COLO668 (cell line): ENCODE results near the gene RNF19B.
"Not testable (repeated sequence)": the region's sequence is repeated elsewhere in the genome, so short reads cannot be mapped to it uniquely, and the experiment has no call there.

Source experiments
- DNase-seq: peaks from one replicate; lab custom pipeline; 2025; ENCODE audit not compliant: unreplicated experiment; lab: John Stamatoyannopoulos, UW

RNF19B gene

DNA sequence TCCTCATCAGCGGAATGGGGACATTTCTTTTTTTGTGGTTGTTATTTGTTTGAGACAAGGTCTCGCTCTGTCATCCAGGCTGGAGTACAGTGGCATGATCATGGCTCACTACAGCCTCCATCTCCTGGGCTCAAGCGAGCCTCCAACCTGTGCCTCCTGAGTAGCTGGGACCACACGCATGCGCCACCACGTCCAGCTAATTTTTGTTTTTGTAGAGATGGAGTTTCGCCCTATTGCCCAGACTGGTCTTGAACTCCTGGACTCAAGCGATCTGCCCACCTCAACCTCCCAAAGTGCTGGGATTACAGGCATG is 28.7 kb upstream of the RNF19B start:
- not testable (repeated sequence) for DNase-seq

DNA sequence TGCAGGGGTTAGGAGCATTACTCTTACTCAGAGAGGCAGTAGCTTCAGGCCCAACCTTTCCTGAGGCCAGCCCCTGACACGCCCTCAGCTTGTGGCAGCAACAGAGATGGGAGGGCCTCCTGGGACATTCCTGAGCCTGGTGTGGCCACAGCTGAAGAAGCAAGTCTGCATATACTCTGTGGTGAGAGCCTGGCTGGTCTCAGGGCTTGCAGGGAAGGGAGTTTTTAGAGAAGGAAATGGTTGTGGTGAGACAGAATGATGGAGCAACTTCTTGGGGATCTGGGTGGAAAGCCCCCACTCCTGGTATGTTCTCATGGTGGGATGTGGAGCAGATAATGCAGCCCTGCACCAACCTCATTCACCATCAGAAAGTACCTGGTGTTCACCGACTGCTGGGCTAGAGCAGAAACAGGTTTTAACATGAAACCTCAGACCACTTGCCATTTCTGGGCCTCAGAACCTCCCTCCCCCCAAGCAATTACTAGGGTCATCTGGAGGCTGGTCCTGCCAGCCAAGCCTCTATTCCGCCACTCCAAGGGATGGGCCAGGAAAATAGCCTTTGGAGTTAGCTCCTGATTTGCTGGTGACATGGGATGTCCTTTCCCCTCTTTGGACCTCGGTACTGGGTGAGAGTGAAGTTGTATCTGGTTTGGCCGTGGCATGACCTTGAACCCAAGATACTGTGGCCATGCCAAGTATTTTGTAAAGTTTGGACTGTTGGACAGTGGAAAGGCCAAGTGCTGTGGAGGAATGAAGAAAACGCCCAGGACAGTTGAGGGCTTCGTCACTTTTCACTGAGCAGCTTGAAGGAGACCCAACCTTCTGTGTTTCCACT is 28.1 kb upstream of the RNF19B start:
- no peak for DNase-seq

DNA sequence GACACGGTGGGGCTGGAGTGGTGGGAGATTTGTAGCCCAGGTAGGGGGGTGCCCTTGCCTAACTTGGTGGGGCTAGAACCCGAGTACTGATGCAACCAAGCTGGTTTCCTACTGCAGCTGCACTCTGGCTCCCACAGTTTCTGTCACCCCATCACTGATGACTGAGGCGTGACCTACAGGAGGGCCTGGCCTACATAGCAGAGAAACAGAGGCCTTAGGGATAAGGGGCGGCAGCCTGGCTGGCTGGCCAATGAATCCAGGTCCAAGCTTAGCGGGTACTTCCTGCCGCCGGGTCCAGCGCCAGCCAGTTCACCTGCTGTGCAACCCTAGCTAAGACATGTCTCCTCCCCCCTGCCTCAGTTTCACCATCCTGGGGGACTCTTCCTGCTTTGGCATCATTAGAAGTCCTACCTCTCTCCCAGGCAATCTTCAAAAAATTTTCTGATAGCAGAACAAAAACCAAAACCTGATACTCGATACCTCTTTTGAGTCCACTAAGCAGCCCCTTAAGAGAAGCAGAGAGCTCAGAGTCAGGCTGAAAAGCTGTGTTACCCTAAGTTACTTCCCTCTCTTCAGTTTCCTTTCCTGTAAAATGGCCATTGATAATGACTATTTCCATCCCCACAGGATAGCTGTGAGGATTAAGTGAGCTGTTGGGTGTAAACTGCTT is 27.3 kb upstream of the RNF19B start:
- no peak for DNase-seq

DNA sequence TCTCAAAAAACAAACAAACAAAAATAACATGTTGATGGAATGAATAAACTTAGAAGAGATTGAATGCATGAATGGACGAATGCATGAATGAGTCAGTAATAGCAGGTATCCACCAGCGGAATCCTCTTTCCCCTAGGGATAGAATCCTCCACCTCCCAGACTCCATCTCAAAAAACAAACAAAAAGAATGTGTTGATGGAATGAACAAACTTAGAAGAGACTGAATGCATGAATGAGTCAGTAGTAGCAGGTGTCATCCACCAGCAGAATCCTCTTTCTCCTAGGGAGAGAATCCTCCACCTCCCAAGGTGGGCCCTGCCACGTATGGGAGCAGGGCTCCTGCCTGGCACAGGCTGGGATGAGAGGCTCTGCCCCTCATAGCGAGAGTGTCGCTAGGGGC is 26.8 kb upstream of the RNF19B start:
- DNase-seq = no peak

DNA sequence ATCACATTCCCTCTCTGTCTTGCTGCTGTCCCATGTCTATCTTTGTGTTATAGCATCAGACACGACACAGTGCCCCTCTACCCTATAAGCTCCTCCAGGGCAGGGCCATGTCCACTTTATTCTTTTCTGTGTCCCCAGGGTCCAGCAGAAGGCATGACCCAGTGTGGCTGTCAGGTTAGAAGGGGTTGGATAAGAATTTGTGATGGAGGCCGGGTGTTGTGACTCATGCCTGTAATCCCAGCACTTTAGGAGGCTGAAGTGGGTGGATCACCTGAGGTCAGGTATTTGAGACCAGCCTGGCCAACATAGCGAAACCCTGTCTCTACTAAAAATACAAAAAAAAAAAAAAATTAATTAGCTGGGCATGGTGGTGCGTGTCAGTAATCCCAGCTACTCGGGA is 26.3 kb upstream of the RNF19B start:
- no peak for DNase-seq

- DNase-seq = no peak
Measured at GRCh38 chr1:32989160-32990050, 24.8 kb upstream of the RNF19B start.

DNA sequence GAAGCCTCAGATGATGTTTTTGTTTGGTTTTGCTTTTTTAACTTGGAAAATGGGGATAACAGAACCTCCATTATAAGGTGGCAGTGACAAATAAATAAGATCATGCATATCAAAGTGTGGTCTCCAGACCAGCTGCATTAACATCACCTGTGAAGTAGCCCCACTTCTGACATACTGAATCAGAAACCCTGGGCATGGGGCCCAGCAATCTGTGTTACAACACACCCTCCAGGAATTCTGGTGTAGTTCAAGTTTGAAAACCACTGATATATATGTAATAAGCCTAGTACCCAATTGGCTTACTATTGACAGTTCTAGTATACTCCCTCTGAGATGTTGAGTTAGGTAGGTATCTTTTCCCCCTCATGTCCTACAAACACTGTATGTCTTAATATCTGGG is 24.1 kb upstream of the RNF19B start:
- no peak for DNase-seq

- DNase-seq = no peak
Measured at GRCh38 chr1:32985226-32985625, 20.6 kb upstream of the RNF19B start.

DNA sequence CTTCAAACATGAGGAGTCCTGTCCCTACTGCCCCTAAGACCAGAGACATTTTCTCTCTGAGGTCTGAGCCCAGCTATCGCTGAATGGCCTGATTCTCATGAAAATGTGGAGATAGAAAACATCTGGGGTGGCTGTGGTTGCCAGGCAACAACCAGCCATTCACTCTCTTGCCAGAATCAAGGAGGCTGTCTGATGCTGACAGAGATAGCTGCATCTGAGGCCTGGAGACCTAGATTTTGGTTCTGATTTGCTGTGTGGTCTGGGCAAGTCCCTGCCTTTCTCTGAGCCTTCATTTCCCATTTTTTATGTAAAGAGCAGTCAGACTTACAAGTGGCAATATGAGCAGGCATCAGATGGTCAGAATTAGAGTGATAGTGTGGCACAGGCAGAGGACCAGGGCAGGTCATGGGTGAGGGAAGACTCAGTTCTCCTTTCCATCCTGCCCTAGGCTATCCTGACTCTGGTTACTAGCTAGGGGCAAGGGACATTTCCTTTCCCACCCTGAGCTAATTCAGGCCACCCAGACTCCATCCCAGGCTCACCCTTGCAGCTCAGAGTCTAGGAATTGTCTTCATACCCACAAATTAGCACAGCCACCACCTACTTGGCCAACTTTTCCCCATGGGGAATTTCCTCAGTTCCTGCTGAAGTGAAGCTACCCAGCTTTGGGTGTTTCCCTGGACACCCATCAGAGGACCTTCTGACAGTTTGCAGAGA is 20.0 kb upstream of the RNF19B start:
- no peak for DNase-seq

DNA sequence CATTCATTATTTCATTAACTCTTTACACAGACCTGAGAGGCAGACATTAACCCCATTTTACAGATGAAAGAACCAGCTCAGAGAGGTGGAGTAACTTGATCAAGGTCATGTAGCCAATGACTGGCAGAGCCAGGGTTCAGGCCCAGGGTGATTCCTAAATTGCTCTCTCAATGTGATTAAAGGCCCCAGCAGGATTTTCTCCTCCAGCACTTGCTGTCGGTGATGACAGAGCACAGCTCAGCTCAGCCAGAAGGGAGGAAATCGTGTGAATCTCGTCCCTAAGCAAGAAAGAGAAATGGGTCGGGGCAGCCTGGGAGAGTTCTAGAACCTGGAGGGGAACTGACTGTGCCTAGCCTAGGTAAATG is 19.5 kb upstream of the RNF19B start:
- no peak for DNase-seq

- no peak for DNase-seq
Measured at GRCh38 chr1:32983020-32983419, 18.4 kb upstream of the RNF19B start.

DNA sequence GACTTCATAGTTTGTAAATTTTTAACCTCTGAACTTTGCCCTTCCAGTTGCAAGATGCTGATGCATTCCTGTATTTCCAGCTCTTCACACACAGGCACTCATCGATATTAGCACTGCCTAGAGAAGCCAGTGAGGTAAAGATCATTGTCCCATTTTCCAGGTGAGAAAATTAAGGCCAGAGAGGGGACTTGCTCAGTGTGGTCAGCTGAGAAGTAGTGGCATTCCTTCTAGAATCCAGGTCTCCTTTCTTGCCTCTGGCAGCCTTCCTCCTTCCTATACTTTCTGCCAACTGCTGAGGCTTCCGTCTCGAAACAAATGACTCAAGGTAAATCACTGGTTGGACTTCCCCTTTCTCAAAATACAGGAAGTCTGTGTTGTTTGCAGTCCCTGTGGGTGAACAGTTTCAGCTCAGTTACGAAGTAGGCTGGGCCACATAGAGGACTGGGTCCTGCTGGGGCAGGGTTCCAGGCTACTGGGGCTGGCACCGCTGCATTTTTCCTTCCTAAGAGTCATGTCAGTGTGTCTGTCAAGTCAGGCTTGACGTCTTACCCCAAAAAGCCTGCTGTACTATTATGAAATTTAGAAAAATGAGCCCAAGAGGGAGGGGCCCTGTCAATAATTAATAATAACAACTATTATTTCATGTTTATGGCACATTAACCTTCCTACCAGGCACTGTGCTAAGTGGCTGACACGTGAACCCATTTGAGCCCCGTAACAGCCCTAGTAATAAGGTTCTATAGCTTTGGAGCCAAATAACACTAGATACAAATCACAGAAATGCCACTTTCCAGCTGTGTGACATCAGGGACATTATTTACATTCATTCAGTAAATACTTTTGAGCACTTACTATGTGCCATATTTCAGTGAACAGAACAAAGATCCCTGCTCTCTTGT is 16.6 kb upstream of the RNF19B start:
- DNase-seq = no peak

DNA sequence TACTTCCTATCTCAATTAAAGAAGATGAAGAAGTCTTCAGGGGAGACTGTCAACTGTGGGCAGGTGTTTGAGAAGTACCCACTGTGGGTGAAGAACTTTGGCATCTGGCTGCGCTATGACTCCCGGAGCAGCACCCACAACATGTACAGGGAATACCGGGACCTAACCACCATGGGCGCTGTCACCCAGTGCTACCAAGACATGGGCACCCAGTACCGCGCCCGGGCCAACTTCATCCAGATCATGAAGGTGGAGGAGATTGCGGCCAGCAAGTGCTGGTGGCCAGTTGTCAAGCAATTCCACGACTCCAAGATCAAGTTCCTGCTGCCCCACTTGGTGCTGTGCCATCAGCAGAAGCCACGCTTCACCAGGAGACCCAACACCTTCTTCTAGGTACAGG is 15.5 kb upstream of the RNF19B start:
- DNase-seq = no peak

GRCh38 chr1:32978854-32979253 is 14.2 kb upstream of the RNF19B start:
- no peak for DNase-seq

- no peak for DNase-seq
Measured at GRCh38 chr1:32977546-32978087, 13.0 kb upstream of the RNF19B start.

DNA sequence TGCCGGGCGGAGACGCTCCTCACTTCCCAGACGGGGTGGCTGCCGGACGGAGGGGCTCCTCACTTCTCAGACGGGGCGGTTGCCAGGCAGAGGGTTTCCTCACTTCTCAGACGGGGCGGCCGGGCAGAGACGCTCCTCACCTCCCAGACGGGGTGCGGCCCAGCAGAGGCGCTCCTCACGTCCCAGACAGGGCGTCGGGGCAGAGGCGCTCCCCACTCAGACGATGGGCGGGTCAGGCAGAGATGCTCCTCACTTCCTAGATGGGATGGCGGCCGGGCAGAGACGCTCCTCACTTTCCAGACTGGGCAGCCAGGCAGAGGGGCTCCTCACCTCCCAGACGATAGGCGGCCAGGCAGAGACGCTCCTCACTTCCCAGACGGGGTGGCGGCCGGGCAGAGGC is 10.4 kb upstream of the RNF19B start:
- DNase-seq = not testable (repeated sequence)

DNA sequence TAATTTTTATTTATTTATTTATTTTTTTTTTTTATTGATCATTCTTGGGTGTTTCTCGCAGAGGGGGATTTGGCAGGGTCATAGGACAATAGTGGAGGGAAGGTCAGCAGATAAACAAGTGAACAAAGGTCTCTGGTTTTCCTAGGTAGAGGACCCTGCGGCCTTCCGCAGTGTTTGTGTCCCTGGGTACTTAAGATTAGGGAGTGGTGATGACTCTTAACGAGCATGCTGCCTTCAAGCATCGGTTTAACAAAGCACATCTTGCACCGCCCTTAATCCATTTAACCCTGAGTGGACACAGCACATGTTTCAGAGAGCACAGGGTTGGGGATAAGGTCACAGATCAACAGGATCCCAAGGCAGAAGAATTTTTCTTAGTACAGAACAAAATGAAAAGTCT is 8.8 kb upstream of the RNF19B start:
- DNase-seq = not testable (repeated sequence)

DNA sequence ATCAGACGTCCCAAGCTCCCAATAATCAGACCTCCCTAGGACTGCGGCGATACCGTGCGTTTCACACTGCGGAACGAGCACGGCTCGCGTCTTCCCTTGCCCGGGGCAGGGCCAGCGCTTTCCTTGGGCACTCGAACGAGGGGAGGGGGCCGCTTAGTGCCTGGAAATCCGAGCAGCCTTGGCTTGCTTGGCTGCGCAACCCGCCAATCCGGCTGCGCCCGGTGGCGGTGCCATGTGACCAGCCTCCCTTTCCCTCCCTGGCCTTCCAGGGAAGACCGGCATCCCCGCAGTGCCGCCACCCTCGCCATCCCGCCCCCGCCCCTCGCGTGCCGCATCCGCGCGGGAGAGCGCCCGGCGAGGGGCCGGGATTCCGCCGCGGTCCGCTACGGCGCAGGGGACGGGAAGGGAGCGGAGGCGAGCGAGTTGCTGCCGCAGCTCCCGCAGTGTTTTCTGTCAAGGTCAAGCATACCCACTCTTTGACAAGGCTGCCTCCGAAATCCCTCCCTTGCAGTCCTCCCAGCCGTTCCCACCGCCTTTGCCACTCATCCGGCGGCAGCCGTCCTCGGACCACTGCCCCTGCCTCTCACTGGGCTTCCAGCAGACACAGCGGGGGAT is 8.3 kb upstream of the RNF19B start:
- peak; percentile 72 for DNase-seq

DNA sequence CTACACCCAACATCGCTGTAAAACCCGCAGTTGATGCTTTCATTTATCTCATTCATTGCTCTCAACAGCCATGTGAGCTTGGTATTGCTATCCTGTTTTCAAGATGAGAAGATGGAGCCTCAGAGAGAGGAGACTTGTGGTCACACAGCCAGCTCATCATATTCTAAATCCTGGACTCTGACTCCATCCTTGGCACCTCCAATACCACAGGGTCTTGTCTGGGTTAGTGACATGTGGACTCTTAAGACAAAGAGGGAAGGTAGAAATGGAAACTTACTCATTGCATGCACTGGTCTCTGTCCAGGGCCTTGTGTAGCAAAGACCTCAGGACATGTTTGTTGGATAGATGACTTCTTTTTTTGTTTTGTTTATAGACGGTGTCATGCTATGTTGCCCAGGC is 7.0 kb upstream of the RNF19B start:
- no peak for DNase-seq

GRCh38 chr1:32971156-32971555 is 6.5 kb upstream of the RNF19B start:
- DNase-seq = no peak
